Ecto neural progenitor cell (in vitro differentiated cells): ENCODE data around the gene SH3RF3.
A peak's percentile ranks its signal among the peaks of the same experiment; 100 is the strongest.

Experiments
- DNase-seq: peaks from one replicate; pipeline ENCODE4 v3.0.0-alpha.2; 2018; ENCODE audit warnings: low spot score

Gene SH3RF3

DNA sequence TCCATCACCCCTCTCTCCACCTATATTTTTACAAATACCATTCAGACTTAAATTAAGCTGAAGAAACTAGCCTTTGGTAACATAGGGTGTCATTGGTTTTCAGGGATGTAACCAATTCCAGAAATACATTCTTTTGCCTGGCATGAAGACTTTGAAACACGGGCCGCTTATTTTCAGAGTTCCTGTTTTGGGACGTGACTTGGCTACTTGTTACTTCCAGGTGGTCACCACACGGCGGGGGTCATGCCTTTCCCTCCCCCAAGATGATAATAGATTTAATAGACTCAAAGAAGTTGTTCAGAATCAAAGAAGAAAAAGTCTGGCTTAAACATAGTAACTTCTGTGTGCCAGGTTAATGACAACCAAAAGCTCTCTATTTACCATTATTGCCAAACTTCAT is 374.2 kb downstream of the SH3RF3 start:
- no peak for DNase-seq

DNA sequence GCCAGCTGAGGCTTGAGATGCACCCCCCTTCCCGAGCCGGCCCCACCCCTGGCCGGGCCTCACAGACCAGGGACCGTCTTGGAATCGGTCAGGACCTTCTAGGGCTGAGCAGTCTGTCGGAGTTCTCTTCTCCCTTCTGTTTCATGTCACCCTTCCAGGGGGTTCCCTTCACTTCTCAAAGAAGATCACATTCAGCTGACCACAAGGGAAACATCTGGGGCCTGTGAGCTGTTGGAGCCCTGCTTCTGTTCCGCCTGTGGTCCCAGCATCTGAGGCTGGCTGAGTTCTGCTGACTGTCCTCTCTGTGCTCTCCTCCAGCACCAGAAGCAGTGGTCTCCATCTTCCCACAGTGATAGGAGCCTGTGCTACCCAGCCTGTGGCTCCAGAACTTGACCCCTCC is 378.2 kb downstream of the SH3RF3 start:
- no peak for DNase-seq

DNA sequence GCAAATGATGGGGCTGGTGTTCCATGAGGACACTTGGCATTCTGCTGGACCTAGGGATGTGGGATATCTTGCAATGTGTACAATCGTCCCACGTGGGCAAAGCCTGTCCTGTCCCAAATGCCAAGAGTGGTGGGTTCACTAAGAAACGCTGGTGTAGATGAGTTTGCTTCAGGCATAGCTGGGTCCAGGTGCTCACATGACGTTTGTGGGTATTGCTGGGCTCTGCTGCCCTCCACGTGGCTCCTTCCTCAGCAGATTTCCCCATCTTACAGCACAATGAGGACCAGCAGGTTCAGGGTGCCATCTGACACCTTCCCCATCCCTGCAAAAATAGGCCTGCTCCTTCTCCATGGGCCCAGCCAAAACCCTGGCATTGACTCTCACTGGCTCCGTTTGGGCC is 378.8 kb downstream of the SH3RF3 start:
- no peak for DNase-seq

GRCh38 chr2:109508556-109508955 is 379.6 kb downstream of the SH3RF3 start:
- no peak for DNase-seq

GRCh38 chr2:109510136-109511028 is 381.4 kb downstream of the SH3RF3 start:
- DNase-seq: peak; percentile 81

- DNase-seq: no peak
Observed at GRCh38 chr2:109511168-109511567, 382.2 kb downstream of the SH3RF3 start.

- DNase-seq: no peak
Observed at GRCh38 chr2:109512076-109512475, 383.1 kb downstream of the SH3RF3 start.

DNA sequence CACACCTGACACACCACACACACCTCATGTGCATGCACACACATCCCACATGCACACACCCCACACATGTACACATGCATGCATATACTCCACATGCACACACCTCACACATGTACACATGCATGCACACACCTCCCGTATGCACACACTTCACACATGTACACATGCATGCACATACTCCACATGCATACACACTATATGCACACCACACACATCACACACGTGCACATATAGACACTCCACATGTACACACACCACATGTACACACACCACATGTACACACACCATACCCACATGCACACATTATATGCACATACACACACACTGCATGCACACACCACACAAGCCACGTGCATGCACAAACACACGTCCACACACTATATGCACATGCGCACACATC is 384.2 kb downstream of the SH3RF3 start:
- DNase-seq: no peak

DNA sequence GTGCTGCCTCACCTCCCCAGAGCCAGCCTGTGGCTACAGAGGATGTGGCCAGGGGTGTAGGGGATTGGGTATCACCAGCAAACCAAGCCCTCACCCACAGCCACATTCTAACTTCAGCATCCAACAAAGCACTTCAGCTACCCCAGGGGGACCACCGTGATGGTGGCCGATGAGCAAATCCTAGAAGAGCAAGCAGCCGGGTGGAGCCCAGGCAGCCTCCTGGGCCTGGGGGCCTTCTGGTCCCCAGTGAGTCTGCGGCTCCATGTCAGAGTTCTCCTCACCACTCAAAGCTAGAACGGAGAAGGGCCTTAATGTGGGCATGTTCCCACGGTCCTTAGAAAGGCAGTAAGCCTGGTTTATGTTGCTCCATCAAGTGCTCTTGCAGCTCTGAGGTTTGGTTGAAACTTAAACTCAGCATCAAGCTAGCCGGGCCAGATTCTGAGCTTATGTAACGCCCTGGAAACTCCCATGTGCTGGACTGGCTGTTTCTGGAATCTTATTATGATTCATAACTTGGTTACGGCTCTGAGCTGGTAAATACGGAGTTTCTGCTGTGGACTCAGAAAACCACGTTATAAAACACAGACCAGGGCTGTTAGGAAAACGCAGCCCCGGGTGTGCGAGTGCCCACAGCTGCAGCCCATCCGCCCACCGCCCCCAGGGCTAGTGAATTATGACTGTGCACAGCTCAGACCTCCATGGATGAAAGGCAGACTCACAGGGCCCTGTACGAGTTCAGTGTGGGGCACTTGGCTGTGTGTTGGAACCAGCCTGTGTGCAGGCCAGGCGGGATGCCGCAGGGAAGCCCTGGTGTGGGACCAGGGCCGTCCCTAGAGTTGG is 385.0 kb downstream of the SH3RF3 start:
- DNase-seq: no peak

- DNase-seq: no peak
Observed at GRCh38 chr2:109514857-109515256, 385.9 kb downstream of the SH3RF3 start.

- DNase-seq: peak; percentile 85
Observed at GRCh38 chr2:109516445-109517117, 387.6 kb downstream of the SH3RF3 start.

DNA sequence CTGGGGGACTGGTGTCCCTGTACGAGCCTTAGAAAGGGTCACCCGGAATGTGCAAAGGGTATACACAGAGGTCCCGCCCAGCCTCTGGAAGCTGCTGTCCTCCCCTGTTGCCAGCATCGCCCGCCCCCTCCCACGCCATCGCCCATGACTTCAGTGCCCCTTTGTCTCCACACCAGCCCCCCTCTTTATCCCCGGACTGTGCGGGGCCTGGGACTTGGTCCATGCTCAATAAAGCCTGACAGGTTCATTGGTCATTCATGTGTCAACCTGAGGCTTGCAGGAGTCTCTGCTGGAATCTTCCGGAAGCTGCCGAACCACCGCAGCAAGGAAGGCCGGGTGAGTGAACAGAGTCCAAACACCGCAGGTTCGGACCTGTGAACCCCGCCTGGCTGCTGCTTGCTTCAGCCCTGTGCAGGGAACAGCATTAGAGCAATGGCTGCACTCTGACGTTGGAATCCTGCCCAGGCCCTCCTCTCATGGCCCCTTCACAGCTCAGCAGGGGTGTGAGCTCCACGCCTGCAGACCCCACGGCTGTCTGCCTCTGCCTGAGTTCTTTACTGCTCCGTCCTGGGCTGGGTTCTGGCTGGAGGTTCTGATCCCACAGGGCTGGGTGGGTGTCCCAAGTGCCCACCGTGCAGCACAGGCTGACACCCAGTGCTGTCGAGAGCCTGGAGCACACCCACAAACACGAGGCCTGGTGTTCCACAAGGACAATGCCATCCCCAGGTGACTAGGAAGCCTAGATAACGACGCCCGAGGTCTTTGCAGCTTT is 388.3 kb downstream of the SH3RF3 start:
- no peak for DNase-seq

DNA sequence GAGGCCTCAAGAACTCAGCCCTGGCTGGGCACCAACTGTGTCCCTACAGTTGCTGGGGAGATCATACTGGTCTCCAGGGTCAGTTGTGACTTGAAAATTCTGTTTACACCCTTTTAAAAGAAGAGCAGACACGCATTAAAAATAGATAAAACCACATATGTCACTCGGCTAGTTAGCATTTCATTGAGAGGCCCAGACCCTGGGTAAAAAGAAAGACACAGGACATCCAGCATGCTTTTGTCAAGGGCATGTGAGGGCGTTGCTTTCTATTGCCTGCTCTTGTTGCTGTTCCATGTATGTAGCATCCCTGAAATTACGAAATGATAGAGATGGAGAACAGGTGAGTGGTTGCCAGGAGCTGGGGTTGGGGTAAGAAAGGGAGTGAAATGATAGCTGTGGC is 390.5 kb downstream of the SH3RF3 start:
- no peak for DNase-seq

- DNase-seq: no peak
Observed at GRCh38 chr2:109521233-109522062, 392.4 kb downstream of the SH3RF3 start.

DNA sequence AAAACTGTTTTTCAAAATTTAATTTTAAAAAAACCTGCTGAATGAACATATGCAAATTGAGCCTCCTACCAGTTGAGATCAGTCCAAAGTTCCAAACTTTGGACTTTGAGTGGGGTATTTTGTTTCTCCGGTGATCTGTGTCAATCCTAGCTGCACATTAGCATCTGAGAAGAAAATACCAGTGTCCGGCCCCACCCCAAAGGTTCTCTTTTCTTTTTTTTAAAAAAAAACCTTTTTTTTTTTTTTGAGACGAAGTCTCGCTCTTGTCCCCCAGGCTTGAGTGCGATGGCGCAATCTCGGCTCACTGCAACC is 393.0 kb downstream of the SH3RF3 start:
- no peak for DNase-seq

- DNase-seq: no peak
Observed at GRCh38 chr2:109523121-109523520, 394.1 kb downstream of the SH3RF3 start.

GRCh38 chr2:109523536-109524361 is 394.7 kb downstream of the SH3RF3 start:
- no peak for DNase-seq

- no peak for DNase-seq
Observed at GRCh38 chr2:109525836-109526235, 396.8 kb downstream of the SH3RF3 start.

DNA sequence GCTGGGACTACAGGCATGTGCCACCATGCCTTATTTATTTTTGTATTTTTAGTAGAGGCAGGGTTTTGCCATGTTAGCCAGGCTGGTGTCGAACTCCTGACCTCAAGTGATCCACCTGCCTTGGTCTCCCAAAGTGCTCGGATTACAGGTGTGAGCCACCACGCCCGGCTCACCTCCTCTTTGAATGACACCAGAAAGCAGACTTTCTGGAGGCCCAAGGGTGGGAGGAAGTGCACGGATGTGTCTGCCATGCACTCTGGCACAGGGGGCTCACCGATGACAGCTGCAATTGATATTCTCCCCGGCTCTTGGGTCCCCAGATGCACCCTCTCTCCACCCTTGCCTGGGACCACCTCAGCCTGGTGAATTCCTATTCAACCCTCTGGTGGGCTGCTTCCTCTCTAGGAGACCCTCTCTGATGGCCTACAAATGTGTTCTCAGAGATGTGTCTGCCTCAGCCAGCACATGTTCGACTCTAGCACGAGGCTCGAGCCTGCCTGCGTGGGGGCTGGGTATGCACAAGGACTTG is 397.5 kb downstream of the SH3RF3 start:
- no peak for DNase-seq

DNA sequence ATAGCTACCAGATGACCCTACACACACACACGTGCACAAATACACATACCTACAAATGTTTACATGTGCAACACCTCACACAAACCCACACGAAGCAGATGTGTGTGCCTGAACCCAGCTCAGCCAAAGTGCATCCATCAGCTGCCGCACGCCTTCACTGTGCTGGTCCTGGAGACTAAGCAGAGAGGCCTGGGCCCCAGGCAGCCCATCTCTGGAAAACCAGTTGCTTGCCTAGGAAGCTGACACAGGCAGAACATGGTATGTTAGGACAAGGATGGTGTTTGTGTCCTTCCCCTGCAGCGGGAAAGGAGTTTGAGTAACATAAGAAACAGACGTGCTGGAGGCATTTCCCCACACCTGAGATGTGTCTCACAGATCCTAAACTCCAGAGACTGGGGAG is 398.1 kb downstream of the SH3RF3 start:
- DNase-seq: no peak
